Activated CD8-positive, alpha-beta memory T cell treated with anti-CD3 and anti-CD28 coated beads for 24 hours (primary cell): ENCODE measurements around the gene NFYB.
"Not testable (repeated sequence)": the region's sequence is repeated elsewhere in the genome, so short reads cannot be mapped to it uniquely, and the experiment has no call there.

Source experiments
- DNase-seq: peaks from one replicate; pipeline ENCODE4 v3.0.0-alpha.2; 2020

The NFYB gene

DNA sequence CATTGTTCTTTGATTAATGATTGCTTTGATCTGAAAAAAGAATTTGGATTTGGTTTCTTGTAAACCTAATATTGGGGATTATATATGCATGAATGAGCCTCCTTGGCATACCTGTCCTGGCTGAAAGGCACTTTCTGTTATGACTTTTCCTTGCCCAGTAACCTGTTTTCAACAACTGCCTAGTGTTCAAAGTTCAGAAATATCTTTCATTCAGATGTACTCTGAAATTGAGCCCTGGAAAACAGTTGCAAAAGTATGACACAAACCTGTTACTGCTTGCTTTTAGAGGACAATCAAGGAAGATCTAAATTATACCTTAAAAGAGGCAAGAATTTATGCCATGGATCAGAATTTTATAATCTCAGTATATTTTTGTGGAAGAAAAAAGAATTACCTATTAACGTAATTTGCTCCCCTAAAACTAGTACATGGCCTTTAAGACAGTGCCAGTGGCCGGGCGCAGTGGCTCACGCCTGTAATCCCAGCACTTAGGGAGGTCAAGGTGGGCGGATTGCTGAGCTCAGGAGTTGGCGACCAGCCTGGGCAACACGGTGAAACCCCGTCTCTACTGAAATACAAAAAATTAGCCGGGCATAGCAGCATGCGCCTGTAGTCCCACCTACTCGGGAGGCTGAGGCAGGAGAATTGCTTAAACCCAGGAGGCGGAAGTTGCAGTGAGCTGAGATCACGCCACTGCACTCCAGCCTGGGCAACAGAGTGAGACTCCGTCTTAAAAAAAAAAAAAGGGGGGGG, 23.0 kb downstream of the NFYB start:
- not testable (repeated sequence) for DNase-seq

DNA sequence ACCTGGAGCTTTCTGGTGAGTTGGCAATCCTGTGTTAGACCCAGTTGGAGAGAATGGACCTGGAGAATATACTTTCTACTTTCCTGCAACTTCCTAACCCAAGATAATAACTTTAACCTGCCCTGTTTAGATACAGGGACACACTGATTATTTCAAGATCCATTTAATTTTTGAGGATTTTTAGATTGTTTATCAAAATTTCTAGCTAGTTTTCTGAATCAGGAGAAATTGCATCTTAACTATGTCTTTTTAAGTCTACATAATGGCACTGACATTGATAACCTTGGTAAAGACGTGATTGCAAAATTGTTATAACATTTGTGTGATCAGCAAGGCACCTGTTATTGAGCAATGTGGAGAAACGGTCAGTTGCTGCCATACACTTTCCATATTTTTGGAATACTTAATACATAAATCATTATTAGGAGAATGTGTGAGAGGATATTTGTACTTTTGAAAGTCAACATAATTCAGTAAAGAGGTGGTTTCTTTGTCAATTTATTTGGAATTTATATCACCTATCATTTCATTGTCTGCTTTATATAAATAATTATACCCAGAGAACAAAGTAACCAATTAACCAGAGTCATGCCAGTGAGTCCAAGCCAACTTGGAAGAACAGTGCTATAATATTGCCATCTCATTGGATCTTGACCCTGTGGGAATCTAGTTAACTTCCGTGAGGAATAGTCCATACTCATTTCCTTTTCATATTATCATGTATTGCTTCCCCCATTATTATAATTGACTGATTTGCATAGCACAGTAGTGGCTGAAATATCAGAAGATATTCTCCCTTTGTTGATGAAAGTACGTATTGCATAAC, 28.4 kb downstream of the NFYB start:
- DNase-seq = no peak

DNA sequence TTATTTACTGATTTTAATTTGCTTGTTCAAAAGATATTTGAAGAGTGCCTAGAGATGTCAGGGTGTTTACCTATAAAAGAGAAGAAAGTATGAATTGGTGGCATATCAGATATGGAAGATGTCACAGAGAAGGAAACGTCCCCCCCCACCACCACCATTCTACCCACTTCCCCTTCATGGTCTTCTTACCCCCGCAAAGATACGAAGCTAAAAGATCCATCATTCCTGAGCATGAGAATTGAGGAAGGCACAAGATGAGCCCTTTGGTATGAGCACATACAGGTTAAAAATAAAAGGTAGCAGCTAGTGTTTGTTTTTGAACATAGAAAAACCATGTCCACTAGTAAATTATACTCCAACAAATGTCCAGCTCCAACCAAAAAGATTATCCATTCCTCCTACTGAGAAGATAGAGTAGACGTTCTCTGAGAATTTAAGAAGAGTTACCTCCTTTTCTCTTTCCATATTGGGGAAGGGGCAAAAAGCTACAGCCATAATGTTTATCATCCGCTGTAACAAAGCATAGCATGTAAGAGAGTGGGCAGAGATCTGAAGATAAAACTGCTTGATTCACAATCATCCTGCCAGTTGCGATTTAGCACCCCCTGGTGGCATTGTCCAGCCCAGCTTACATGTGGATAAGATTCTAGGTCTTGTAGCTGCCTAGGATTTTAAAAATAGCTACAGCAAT, 29.1 kb downstream of the NFYB start:
- DNase-seq = peak; percentile 92

DNA sequence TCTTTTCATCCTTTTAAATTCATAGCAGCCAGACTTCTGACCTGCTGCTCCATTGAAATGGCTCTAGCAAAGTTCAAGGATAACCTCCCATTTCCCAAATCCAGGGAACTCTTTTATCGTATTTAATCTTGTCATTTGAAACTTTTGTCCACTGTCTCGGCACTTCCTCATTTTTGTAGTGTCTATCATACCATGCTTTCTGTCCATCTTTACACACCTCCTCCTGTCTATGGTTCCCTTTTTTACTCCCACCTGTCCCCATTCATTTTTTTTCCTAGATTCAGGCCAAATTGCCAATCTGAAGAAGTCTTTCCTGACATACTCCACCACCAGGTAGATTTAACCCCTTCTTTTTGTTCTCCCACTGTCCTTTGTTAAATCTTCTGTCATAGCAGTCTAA, 31.0 kb downstream of the NFYB start:
- DNase-seq = no peak

DNA sequence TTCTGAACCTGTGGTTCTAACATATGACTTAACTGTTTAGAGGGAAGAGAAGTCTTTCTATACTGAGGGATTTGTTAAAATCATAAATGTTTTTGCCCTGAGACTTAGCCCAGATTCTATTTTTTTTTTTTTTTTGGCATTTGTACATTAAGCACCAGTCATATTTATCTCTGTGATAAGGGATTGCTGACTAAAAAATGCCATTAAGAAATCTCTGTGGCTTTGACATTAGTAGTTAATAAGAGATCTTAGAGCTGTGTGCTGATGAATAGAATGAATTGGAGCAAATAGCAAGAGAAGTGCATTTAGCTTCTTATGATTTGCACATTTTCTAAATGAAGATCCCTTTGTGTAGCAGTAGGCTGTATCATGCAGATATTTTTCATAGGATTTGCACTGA, 32.5 kb downstream of the NFYB start:
- DNase-seq = no peak

DNA sequence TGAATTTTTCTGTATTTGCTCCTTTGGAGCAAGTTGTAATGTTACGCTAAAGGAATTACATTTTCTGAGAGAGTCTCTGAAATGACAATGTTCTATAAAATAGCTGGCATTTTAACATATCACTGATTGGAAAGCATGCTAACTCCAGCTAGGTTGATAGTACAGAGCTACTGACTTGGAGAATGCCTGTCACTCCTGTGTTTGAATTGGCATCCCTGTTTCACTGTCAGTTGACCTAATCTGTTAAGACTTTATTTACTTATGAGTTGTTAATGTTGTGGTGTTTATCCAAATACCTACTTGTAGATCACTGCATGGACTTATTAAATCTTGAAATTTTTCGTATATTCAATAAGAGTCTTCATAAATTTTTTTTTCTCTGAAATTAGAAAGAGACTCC, 40.1 kb downstream of the NFYB start:
- no peak for DNase-seq

DNA sequence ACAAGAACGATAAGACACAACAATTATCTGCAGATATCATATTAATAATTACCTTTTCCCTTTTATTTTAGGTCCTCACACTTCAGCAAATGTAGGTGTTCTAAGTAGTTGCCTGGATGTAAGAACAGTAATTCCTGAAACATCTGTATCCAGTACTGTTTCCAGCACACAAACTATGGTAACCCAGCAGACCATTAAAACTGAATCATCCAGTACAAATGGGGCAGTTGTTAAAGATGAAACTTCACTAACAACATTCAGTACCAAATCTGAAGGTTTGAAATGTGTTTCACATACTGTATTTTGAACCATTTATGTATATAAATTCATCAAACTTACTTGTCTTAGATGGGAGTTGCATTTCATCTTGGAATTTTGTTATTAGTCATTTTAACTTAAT, 42.7 kb downstream of the NFYB start:
- DNase-seq = no peak

DNA sequence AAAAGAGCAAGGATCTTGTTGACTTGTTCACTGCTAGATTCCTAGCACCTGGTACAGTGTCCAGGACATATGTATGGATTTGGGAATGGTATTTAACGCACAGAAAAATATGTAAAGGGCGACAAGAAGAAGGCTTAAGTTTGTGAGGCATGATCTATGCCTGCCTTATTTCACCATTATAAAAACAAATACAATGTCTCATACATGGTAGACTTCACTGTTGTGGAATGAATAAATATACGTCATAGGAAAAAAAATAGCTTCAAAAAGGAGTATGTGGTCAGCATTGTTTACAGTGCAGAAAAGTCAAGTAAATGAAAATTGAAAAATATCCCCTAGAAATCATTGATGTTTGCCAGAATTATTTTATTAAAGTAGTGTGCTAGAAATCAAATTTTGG, 43.7 kb downstream of the NFYB start:
- DNase-seq = no peak

DNA sequence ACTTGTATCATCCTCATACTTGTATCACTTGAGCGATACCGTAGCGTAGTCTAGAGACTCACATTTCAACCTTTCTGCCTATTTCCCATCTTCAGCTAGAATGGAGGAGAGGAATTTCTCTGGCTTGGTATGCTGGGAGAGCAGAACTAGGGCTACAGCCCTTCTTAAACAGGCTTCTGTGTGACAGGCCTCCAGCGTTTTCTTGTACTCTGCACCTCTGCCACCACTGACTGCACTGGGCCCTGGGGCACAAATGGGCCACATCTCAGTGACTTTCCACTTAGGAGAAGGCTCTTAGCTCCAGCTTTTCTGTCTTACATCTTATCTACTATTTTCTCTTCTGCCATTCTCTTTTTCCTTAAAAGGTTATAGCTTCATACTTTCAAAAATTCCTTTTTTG, 46.9 kb downstream of the NFYB start:
- DNase-seq = no peak

DNA sequence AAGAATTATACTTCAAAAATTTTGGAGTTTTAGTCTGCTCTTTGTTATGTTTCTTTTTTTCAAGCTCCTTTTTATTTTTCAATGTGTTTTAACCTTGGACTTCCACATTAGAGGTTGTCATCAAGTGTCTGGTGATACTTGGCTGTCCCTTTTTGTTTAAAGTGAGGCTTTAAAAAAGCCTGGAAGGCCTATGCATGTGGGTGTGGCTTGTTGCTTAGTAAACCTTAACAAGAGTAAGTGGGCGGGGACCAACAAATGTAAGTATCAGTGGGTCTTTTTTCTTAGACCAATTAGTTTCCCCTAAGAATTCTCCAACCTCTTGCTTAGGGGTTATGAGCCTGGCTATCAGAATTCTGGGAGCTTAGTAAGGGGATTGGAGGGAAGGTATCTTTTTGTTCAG, 47.3 kb downstream of the NFYB start:
- DNase-seq = no peak

DNA sequence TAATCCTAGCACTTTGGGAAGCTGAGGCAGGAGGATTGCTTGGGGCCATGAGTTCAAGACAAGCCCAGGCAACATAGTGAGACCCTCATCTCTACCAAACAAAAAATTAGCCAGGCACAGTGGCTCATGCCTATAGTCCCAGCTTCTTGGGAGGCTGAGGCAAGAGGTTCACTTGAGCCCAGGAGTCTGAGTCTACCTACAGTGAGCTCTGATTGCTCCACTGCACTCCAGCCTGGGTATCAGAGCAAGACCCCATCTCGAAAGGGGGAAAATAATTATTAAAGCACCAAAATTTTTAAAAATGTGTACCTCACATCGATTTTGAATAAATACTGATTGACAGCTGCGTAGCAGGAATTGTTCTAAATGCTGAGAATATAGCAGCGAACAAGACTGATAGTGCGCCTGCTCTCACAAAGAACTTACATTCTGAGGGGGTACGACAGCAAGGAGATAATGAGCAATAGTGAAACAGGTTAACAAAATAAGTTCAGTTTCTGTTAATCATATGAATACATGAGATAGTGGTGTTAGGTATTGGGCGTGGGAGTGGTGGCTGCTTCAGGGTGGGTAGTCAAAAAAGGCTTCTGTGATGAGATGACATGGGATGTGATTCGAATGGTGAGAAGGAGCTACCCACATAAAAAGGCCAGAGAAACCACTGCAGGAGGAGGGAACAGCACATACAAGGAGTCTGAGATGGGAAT, 54.1 kb downstream of the NFYB start:
- no peak for DNase-seq

DNA sequence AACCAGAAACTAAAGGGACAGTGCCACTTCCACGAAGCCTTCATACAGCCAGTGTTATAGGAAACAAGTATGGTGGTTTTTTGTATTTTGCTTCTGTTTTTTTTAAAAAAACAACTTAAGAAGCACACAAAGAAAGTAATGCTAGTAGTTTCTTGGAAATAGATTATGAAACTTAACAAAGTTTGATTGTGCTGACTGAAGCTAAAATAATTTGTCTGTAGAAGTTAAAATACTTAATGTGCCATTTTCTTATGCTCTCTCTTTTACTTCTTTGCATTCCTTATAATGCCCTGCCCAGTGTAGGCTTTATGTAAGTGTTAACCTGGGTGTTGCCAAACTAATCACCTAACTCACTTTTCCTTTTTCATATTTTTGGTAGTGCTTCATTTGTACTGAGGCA, 57.2 kb downstream of the NFYB start:
- DNase-seq = no peak

DNA sequence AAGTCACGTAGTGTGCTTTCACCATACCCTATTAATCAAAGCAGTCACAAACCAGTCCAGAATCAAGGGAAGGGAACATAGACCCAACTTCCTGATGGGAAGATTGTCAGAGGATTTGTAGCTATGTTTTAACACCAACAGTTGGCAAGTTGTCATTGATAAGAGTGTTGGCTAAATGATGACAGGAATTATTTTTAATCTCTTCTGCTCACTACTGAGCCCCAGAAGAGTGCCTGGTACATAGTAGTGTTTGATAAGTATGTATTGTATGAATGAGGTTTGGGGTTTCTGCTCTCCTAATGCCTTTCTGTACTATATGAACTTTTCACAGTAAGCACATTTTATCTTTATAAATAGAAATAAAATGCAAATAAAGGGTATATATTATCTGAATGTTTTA, 59.0 kb downstream of the NFYB start:
- DNase-seq = no peak

DNA sequence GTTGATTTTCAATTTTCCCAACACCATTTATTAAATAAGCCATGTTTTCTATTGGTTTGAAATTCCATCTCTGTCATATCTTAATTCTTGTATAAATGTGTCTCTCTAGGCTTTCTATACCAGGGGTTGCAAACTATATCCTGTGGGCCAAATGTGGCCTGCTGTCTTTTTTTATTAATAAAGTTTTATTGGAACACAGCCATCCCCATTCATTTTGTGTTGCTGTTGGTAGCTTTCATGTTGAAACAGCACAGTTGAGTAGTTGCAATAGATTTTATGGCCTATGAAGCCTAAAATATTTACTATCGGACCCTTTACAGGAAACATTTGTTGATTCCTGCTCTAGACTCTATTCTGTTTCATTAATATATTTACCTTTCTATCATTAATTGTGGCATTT, 64.3 kb downstream of the NFYB start:
- DNase-seq = no peak

DNA sequence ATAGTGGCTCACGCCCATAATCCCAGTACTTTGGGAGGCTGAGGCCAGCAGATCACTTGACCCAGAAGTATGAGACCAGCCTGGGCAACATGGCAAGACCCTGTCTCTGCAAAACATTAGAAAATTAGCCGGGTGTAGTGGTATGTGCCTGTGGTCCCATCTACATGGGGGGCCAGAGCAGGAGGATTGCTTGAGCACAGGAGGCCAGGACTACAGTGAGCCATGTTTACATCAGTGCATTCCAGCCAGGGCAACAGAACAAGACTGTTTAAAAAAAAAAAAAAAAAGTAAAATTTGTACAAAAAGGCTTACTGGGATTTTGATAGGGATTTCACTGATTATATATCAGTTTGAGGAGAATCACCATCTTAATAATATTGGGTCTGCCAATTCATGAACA, 65.9 kb downstream of the NFYB start:
- no peak for DNase-seq
